HepG2 (cell line): ENCODE data around the gene PRSS53. TPM values are rescaled to one million over a fixed set of nuclear protein-coding genes. Genes with fewer than 3 reads are reported as not detected.
A peak's percentile ranks its signal among the peaks of the same experiment; 100 is the strongest.

Experiments used
- ARHGAP35 ChIP-seq: sonication (generic); formaldehyde crosslinking; IDR thresholded peaks from 2 replicates; pipeline ENCODE4 v1.9.0; 2022; ENCODE audit warnings: mild to moderate bottlenecking, inconsistent platforms, moderate library complexity, missing genetic modification reagents, borderline replicate concordance
- BHLHE40 ChIP-seq: IDR thresholded peaks from 2 replicates; pipeline ENCODE4 v1.6.1; 2011; ENCODE audit warnings: low read length, improper control_type of control experiment
- CREB1 ChIP-seq, 2 experiments: fragments of 450-650 bp in 1 of 2; IDR thresholded peaks; 2 replicates each; pipeline ENCODE4 v1.6.1; 2016 to 2017; ENCODE audit warnings: control low read depth in 1 of 2, mild to moderate bottlenecking in 1 of 2, missing compliant biosample characterization in 1 of 2, missing genetic modification characterization in 1 of 2
- CSRNP1 ChIP-seq: sonication (generic); formaldehyde crosslinking; IDR thresholded peaks from 2 replicates; pipeline ENCODE4 v1.8.1; 2023; ENCODE audit warnings: mild to moderate bottlenecking, missing genetic modification reagents
- GTF3A ChIP-seq: sonication (generic); formaldehyde crosslinking; conservative IDR thresholded peaks from 2 replicates; pipeline ENCODE4 v1.4.0; 2020; ENCODE audit warnings: mild to moderate bottlenecking, missing genetic modification reagents
- HDAC2 ChIP-seq: sonication (generic); formaldehyde crosslinking; IDR thresholded peaks from 2 replicates; pipeline ENCODE4 v1.4.0; 2020; ENCODE audit warnings: missing genetic modification reagents
- IKZF1 ChIP-seq: fragments of 450-650 bp; IDR thresholded peaks from 2 replicates; pipeline ENCODE4 v1.7.1; 2016
- KAT8 ChIP-seq: IDR thresholded peaks from 2 replicates; pipeline ENCODE4 v1.6.1; 2016; ENCODE audit warnings: missing genetic modification reagents, missing compliant biosample characterization
- MAF1 ChIP-seq: sonication (generic); formaldehyde crosslinking; IDR thresholded peaks from 2 replicates; pipeline ENCODE4 v1.5.0; 2020; ENCODE audit warnings: missing genetic modification reagents, borderline replicate concordance
- MIER3 ChIP-seq: IDR thresholded peaks from 2 replicates; pipeline ENCODE4 v1.6.1; 2016; ENCODE audit warnings: missing compliant biosample characterization, borderline replicate concordance
- MTF1 ChIP-seq: sonication (generic); formaldehyde crosslinking; IDR thresholded peaks from 2 replicates; pipeline ENCODE4 v1.5.0; 2020; ENCODE audit warnings: missing genetic modification reagents
- PBX3 ChIP-seq: sonication (generic); formaldehyde crosslinking; IDR thresholded peaks from 2 replicates; pipeline ENCODE4 v1.8.1; 2023; ENCODE audit warnings: missing genetic modification reagents, inconsistent platforms, borderline replicate concordance
- RARG ChIP-seq: sonication (generic); formaldehyde crosslinking; IDR thresholded peaks from 2 replicates; pipeline ENCODE4 v1.4.0; 2020; ENCODE audit warnings: low read depth, mild to moderate bottlenecking, missing genetic modification reagents
- SKI ChIP-seq: fragments of 450-650 bp; IDR thresholded peaks from one replicate; pipeline ENCODE4 v1.6.1; 2018; ENCODE audit warnings: mild to moderate bottlenecking; ENCODE audit not compliant: partially characterized antibody
- TGIF2 ChIP-seq: IDR thresholded peaks from 2 replicates; pipeline ENCODE4 v1.6.1; 2016; ENCODE audit warnings: control low read depth, missing compliant biosample characterization
- TIGD3 ChIP-seq: sonication (generic); formaldehyde crosslinking; IDR thresholded peaks from 2 replicates; pipeline ENCODE4 v1.5.1; 2020; ENCODE audit warnings: mild to moderate bottlenecking, missing genetic modification reagents, borderline replicate concordance
- ZBTB26 ChIP-seq: IDR thresholded peaks from 2 replicates; pipeline ENCODE4 v1.6.1; 2016; ENCODE audit warnings: missing compliant biosample characterization, missing genetic modification reagents, borderline replicate concordance
- ZNF225 ChIP-seq: sonication (generic); formaldehyde crosslinking; IDR thresholded peaks from 2 replicates; pipeline ENCODE4 v1.4.0; 2020; ENCODE audit warnings: mild to moderate bottlenecking, missing genetic modification reagents
- ZNF563 ChIP-seq: sonication (generic); formaldehyde crosslinking; IDR thresholded peaks from 2 replicates; pipeline ENCODE4 v1.8.0; 2022; ENCODE audit warnings: mild to moderate bottlenecking, moderate library complexity, missing genetic modification reagents
- ZNF800 ChIP-seq: sonication (generic); formaldehyde crosslinking; IDR thresholded peaks from 2 replicates; pipeline ENCODE4 v1.4.0; 2020; ENCODE audit warnings: missing genetic modification reagents
- ZNF879 ChIP-seq: sonication (generic); formaldehyde crosslinking; IDR thresholded peaks from 2 replicates; pipeline ENCODE4 v1.8.1; 2023; ENCODE audit warnings: missing genetic modification reagents
- polyA plus RNA-seq, 8 experiments: library from polyadenylated mRNA; depleted of rRNA in 3 of 8; stranded (reverse) in 7 of 8; unstranded in 1 of 8; fragments of >200 nt; fragmentation: Illumina TruSeq in 4 of 8; extraction: Trizol in 4 of 8; gene quantifications; 2 replicates each; pipeline versions ENCODE4 v1.2.1 to v1.2.3, GENCODE V29; 2011 to 2016; ENCODE audit warnings: low read depth in 4 of 8, missing spikeins in 1 of 8, mixed read lengths in 1 of 8; ENCODE audit not compliant: insufficient read depth in 1 of 8
- total RNA-seq, 5 experiments: library from RNA; depleted of rRNA; stranded (reverse); fragments of >200 nt; fragmentation: Illumina TruSeq; extraction: Trizol; gene quantifications; 2 replicates each; pipeline ENCODE4 v1.2.3, GENCODE V29; 2016; ENCODE audit warnings: low read depth in 1 of 5

The PRSS53 gene
- total and polyA plus RNA-seq, 2 of the 13 experiments (the other 11 are each of a cell fraction or from before 2014, with no cell fraction given): 2.2 to 7.4 TPM

GRCh38 chr16:31073970-31074813, 14.6 kb downstream of the PRSS53 start, which contains the start of the genes ZNF646 and ZNF668 (continued):
- TF ChIP-seq MAF1 (CRISPR knock-in tag) (peak; percentile 83; the same call in 1 of the 2 replicates), ARHGAP35 (peak; percentile 73), CREB1 (IDR thresholded peaks at IDR 0.05) (peak; percentile 90), CREB1 (CRISPR knock-in tag; IDR thresholded peaks at IDR 0.05) (peak; percentile 96), ZNF800 (CRISPR knock-in tag) (peak; percentile 70; the same call in 1 of the 2 replicates), SKI (peak; percentile 45), ZNF563 (CRISPR knock-in tag) (no peak; the same call in 1 of the 2 replicates), ZBTB26 (0 out of 2 replicates have a peak, but pooled peaks have one; percentile 64), IKZF1 (no peak), CSRNP1 (CRISPR knock-in tag) (peak; percentile 88; the same call in 1 of the 2 replicates), KAT8 (CRISPR knock-in tag) (peak; percentile 99), RARG (CRISPR knock-in tag) (peak; percentile 93), ZNF225 (CRISPR knock-in tag) (peak; percentile 62; the same call in 1 of the 2 replicates), ZNF879 (CRISPR knock-in tag) (no peak), GTF3A (0 out of 2 replicates have a peak, but pooled peaks have one; percentile 73), TGIF2 (peak; percentile 92), BHLHE40 (no peak), HDAC2 (peak; percentile 95), MTF1 (no peak; the same call in 1 of the 2 replicates), PBX3 (CRISPR knock-in tag) (peak; percentile 61; the same call in 1 of the 2 replicates), MIER3 (CRISPR knock-in tag) (peak; percentile 68; the same call in 1 of the 2 replicates), TIGD3 (0 out of 2 replicates have a peak, but pooled peaks have one; percentile 19)
